ENCODE results near the gene LYL1.

The LYL1 gene

DNA sequence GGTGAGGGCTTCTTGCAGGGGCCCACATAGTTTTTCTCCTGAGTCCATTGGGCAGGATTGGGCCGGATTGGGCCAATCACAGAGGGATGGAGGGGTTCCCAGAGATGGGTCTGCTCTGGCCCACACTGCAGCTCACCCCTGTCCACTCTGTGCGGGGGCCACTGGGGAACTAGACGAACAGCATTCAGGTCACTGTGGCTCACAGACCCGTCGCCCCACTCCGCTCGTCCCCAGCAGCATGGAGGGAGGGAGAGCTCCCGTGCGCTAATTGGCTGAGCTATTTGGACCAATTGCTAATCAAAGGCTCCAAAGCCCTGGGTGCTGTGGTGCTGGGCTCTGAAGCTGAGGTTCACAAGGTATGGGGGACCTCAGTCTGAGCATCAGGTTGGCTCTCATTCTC, 26.7 kb upstream of the LYL1 start:
- DNase-seq (ENCODE audit: low read depth in 2 of 2): no peak

- no peak for DNase-seq (ENCODE audit: low read depth in 2 of 2)
Observed at GRCh38 chr19:13128583-13128982, 25.9 kb upstream of the LYL1 start.

GRCh38 chr19:13127811-13128575, 25.3 kb upstream of the LYL1 start:
- no peak for DNase-seq (ENCODE audit: low read depth in 2 of 2)

- no peak for DNase-seq (ENCODE audit: low read depth in 2 of 2)
Observed at GRCh38 chr19:13127051-13127450, 24.4 kb upstream of the LYL1 start.

DNA sequence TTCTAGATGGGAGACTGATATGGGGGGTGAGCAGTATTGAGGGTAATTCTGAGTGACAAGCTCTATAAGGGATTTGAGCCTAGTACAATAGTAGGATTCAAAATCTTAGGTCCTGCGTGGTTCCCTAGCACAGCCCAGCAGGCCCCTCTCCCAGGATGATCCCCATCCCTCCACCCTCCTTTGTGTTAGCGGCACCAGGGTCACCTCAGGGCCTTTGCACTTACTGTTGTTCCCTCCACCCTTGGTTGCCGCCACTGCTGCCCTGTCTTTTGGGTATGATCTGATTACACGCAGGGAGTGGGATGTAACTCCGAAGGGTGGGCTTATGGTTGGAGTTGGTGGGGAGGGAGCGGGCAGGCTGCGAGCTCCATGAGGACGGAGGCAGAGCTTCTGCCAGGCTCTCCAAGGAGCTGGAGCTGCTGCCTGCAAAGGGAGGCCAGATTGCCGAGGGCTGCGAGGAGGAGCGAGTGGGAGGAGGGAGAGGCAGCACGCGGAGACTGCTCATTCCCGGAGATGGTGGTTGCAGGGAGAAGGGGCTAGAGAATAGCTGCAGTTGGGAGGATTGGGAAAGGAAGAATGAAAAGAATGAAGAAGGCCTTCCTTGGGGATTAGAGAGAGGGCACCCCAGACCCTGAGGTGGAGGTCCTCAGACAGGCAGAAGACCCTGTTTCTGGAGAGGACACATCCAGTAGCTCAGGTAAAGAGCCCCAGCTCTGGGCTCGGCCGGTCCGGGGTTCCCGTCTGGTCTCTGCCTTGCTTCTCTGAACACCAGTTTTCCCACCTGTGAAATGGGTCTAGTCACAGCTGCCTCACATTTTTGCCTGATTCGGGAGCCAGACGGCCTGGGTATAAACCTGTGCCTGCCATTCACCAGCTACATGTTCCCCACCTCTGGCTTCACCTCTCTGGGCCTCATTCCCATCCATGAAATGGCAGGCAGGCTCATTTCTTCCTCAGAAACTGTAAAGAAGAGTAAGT, 20.6 kb upstream of the LYL1 start:
- no peak for DNase-seq (ENCODE audit: low read depth in 2 of 2)

- DNase-seq (ENCODE audit: low read depth in 2 of 2): no peak
Observed at GRCh38 chr19:13122275-13122878, 19.7 kb upstream of the LYL1 start.

DNA sequence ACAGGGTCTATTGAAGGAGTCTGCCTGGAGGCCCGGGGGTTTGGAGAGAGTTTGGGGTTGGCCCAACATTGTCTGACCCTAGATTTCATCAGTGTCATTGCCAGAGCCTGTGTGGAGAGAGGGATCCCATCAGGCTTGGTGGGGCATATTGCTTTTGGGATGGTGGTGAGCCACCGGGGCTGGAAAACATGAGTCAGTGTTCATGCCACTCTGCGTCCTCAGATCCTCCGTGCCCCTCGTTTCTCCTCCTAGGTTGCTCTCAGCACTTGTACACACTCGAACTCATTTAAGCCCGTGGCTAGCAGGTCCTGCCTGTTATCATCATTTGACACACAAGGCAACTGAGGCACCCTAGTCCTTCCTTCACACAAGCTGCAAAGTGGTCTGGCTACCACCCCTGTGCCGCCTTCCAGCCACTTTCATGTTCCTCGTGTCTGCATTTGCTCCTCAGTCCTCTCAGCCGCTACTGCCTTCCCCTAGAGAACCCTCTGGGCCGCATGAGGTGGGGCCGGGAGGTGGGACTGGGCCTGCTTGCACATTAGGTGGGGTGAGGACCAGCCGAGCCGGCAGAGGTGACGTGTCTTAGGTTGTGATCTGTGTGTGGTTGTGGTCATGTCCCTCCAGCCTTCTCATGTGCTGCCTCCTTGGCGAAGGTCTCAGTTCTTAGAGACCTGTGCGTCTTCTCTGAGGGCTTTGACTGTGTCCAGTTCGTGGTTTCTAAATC, 19.1 kb upstream of the LYL1 start:
- DNase-seq (ENCODE audit: low read depth in 2 of 2): no peak

GRCh38 chr19:13120817-13121216, 18.2 kb upstream of the LYL1 start:
- no peak for DNase-seq (ENCODE audit: low read depth in 2 of 2)

DNA sequence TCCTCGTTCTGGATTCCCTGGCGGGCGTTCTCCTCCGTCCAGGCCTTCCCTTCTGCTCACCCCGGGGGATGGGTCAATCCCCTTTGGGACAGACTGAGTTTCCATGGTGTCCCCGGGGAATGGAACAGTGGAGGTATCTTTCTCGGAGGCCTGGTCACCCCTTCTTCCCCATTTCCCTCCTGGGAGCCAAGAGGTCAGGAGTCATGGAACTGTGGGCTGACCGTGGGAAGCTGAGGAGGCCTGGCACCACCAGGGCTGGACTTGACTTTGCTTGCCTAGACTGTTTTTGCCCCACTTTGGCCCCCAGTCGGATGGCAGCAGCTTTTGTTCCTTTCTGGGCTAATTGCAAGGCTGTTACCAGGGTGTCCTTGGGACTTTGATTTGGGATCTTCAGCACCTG, 17.4 kb upstream of the LYL1 start:
- no peak for DNase-seq (ENCODE audit: low read depth in 2 of 2)

- DNase-seq (ENCODE audit: low read depth in 2 of 2): no peak
Observed at GRCh38 chr19:13119627-13120026, 17.0 kb upstream of the LYL1 start.

DNA sequence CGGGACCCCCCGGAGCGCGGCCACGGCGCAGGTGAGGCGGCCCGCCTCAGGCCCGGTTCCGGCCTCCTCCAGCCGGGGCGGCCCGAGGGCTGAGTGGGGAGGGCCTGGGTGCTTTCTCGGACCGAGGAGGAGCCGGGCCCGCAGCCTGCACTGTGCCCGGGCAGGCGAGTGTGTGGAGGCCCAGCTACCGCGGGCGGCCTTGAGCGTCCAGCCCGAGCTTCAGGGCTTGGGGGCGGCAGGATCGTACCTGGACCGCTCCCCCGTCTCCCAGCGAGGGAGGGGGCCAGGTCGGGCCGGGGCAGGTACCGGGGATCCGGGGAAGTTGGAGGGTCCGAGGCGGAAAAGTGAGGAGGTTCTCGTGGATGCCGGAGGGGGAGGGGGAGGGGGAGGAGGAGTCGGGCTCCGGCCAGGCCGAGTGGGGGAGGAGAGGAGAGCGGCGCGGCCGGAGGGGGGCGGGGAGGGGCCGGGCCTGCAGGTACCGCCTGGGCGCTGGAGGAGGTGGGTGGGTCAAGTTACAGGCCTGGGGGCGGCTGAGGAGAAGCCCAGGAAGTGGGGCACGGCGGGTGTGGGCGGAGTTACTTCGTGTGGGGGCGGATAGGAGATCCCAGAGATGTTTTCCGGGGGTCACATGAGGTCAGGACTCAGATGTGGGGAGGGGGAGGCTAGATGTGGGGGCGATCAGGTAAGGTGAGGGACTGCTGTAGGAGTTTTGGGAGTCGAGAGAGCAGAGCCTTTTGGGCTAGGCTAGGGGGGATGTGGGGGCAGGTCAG, 16.0 kb upstream of the LYL1 start:
- DNase-seq (ENCODE audit: low read depth in 2 of 2): peak in 1 of 2 donors; percentile 49

DNA sequence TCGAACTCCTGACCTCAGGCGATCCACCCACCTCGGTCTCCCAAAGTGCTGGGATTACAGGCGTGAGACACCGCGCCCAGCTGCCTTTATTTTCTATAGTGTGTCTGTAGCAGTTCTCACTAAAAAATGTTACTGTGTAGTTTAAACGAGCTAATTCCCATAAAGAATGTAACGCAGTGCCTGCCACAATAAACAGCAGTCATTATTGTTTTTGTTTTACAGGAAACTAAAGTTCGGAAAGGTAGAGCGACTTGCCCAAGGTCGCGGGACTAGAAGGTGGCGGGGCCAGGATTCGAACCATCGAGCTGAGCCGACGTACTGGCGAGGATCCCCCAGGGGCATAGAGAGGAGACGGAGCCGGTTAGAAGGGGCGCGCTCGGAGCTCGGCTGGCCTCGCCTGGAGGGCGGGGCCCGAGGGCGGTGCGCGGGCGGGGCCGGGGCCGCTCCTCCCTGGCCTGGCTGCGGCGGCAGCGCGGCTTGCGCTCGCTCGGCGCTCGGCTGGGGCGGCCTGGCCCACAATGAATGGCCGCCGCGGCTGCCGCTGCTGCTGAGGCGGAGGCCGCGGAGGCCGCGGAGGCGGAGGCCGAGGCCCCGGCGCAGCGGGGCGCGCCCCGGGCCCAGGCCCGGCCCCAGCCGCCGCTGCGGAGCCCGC, 15.2 kb upstream of the LYL1 start, which contains the start of gene NACC1:
Gene NACC1 (plus strand): TSS at position 493 of the 652 bp plus-strand sequence. CDS start 16,944 bp downstream, outside the sequence.
- peak; percentile 80 to 90 for DNase-seq (ENCODE audit: low read depth in 2 of 2)

DNA sequence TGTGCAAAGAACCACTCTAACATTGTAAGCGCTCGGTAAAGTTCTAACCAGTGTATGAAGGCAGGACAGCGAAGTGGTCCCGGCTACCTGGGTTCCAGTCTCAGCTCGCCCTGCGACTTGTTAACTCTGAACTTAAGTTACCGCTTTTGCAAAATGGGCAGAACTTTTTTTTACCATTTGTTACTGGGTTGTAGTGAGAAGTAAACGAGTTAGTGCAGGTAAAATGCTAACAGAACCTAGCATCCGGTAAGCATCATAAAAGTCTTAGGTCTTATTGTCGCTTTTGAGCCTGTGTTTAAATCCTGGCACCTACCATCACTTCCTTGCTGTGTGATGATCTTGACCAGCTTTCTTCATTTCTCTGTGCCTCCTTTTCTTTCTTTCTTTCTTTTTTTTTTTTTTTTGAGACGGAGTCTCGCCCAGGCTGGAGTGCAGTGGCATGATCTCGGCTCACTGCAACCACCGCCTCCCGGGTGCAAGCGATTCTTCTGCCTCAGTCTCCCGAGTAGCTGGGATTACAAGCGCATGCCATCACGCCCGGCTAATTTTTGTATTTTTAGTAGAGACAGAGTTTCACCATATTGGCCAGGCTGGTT, 14.6 kb upstream of the LYL1 start:
- DNase-seq (ENCODE audit: low read depth in 2 of 2): no peak

- DNase-seq (ENCODE audit: low read depth in 2 of 2): peak; percentile 85 to 86
Observed at GRCh38 chr19:13116282-13117175, 13.9 kb upstream of the LYL1 start, which contains the start of gene TRMT1. TSS of gene TRMT1 (minus strand) at chr19:13116740. CDS start at chr19:13116399, 341 bp downstream.

GRCh38 chr19:13115936-13116281, 13.3 kb upstream of the LYL1 start:
- DNase-seq (ENCODE audit: low read depth in 2 of 2): no peak

GRCh38 chr19:13112555-13112954, 9.9 kb upstream of the LYL1 start:
- no peak for DNase-seq (ENCODE audit: low read depth in 2 of 2)

- no peak for DNase-seq (ENCODE audit: low read depth in 2 of 2)
Observed at GRCh38 chr19:13110099-13110610, 7.5 kb upstream of the LYL1 start.

GRCh38 chr19:13109361-13110098, 6.9 kb upstream of the LYL1 start:
- no peak for DNase-seq (ENCODE audit: low read depth in 2 of 2)

Data from stimulated activated CD4-positive, alpha-beta T cell treated with anti-CD3 and anti-CD28 coated beads, Interleukin-1b, Interleukin-23, amount 100 ng/mL, for 4 hours (primary cell).